RPMI7951 (cell line): ENCODE measurements around the gene TMEM190. TPM values are rescaled to one million over a fixed set of nuclear protein-coding genes. Genes with fewer than 3 reads are reported as not detected.
"Not testable (repeated sequence)": the region's sequence is repeated elsewhere in the genome, so short reads cannot be mapped to it uniquely, and the experiment has no call there.

Experiments used
- DNase-seq: peaks from one replicate; pipeline ENCODE4 v3.0.0-alpha.2; 2012; ENCODE audit warnings: low read depth
- total RNA-seq: library from RNA; depleted of rRNA; stranded (reverse); fragments of >200 nt; shearing (Covaris generic); gene quantifications from 2 replicates; pipeline ENCODE4 v1.2.3, GENCODE V29; 2014

TMEM190 gene
- total RNA-seq, 1 experiment from 2014 or later: not detected

- DNase-seq: no peak
Observed at GRCh38 chr19:55390461-55390880, 13.8 kb downstream of the TMEM190 start.

GRCh38 chr19:55391191-55391670 lies 14.6 kb downstream of the TMEM190 start:
- DNase-seq: no peak

- no peak for DNase-seq
Observed at GRCh38 chr19:55391702-55392615, 15.3 kb downstream of the TMEM190 start.

GRCh38 chr19:55392820-55393761 lies 16.5 kb downstream of the TMEM190 start:
- DNase-seq: no peak

- no peak for DNase-seq
Observed at GRCh38 chr19:55398200-55398925, 21.7 kb downstream of the TMEM190 start.

- DNase-seq: no peak
Observed at GRCh38 chr19:55400281-55401087, 23.9 kb downstream of the TMEM190 start.

- not testable (repeated sequence) for DNase-seq
Observed at GRCh38 chr19:55401390-55401789, 24.8 kb downstream of the TMEM190 start.

GRCh38 chr19:55402509-55402908 lies 25.9 kb downstream of the TMEM190 start:
- no peak for DNase-seq

GRCh38 chr19:55405638-55406037 lies 29.0 kb downstream of the TMEM190 start:
- no peak for DNase-seq

GRCh38 chr19:55406091-55406825 lies 29.6 kb downstream of the TMEM190 start:
- DNase-seq: no peak

- DNase-seq: no peak
Observed at GRCh38 chr19:55406826-55407549, 30.4 kb downstream of the TMEM190 start.

GRCh38 chr19:55407550-55407799 lies 30.8 kb downstream of the TMEM190 start, which contains the start of gene UBE2S:
UBE2S (minus strand) TSS chr19:55407788; CDS start chr19:55407589, 199 bp downstream.
- DNase-seq: not testable (repeated sequence)

- peak; percentile 100 for DNase-seq
Observed at GRCh38 chr19:55407800-55408532, 31.3 kb downstream of the TMEM190 start.

- no peak for DNase-seq
Observed at GRCh38 chr19:55408533-55408872, 31.9 kb downstream of the TMEM190 start.

- not testable (repeated sequence) for DNase-seq
Observed at GRCh38 chr19:55409179-55409578, 32.6 kb downstream of the TMEM190 start.

- DNase-seq: no peak
Observed at GRCh38 chr19:55410168-55410567, 33.5 kb downstream of the TMEM190 start.

- DNase-seq: peak; percentile 78
Observed at GRCh38 chr19:55418185-55418584, 41.6 kb downstream of the TMEM190 start.

GRCh38 chr19:55419103-55419502 lies 42.5 kb downstream of the TMEM190 start:
- no peak for DNase-seq
